ENCODE results near the gene SLC44A1. TPM values are rescaled to one million over a fixed set of nuclear protein-coding genes. Genes with fewer than 3 reads are reported as not detected.
A peak's percentile ranks its signal among the peaks of the same experiment; 100 is the strongest.

Gene SLC44A1
- total RNA-seq, 1 donor: 28.3 TPM

DNA sequence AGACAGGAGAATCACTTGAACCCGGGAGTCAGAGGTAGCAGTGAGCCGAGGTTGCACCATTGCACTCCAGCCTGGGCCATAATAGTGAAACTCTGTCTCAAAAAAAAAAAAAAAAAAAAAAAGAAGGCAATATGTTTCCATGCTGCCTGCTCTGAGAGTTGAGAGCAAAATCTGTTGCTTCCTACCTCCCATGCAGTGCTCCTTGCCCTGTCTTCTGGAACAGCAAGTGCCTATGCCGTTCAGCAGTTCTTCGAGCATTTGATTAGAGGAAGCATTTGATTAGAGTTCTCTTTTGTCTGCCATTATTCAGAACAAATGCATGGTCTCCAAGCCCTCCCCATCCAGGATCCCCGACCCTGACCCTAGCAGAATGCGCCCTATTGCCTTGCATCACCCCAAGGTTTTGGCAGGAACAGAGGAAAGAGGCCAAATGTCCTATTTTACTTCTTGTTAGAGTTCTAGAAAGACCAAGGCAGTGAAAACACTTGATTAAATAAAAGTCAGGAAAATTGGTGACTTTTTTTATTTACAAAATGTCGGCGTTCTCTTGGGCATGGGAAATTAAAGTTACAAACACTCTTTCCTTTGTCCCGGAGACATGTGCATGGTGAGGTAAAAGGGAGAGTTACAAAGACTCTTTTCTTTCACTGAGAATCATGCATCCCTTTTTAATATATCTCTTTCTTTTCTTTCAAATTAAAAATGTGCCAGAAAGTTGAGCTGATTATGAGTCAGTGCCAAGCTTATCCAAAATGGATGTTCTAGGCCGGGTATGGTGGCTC, 175.6 kb downstream of the SLC44A1 start:
- DNase-seq (ENCODE audit: low read depth in 2 of 3, low spot score in 2 of 3): no peak

DNA sequence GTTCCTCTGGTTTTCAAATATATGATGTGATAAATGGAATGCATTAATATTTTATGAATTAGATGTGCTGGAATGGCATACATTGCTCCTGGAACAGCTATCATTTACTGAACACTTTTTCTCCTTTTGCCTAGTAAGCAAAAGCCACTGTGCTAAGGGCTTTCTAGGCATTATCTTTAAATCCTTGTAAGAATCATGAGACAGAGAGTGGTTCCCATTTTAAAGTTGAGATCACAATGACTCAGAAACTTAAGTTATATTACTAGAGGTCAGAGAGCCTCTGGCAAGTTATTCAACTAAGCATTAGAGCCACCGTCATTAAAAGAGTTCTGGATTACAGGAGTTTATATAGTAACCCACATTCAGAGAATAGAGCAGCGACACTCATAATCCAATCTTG, 176.7 kb downstream of the SLC44A1 start:
- DNase-seq (ENCODE audit: low read depth in 2 of 3, low spot score in 2 of 3): no peak

DNA sequence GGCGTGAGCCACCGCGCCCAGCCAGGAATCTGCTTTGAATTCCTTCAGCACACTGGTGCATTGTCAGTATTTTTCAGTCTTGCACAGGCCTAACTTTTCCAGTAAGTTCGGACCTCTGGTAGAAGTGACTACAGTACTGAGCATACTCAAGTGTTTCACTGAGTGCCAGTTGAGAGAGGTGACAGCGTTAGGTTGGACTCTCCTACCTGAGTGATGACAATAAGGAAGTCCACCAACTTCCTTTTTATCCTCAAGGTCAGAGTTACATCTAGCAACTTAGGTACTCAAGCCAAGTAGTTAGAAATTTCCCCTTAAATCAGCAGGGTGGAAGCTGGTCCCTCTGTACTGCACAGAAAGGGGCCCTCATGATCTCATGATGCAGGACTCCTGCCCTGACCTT, 177.4 kb downstream of the SLC44A1 start:
- no peak for DNase-seq (ENCODE audit: low read depth in 2 of 3, low spot score in 2 of 3)

DNA sequence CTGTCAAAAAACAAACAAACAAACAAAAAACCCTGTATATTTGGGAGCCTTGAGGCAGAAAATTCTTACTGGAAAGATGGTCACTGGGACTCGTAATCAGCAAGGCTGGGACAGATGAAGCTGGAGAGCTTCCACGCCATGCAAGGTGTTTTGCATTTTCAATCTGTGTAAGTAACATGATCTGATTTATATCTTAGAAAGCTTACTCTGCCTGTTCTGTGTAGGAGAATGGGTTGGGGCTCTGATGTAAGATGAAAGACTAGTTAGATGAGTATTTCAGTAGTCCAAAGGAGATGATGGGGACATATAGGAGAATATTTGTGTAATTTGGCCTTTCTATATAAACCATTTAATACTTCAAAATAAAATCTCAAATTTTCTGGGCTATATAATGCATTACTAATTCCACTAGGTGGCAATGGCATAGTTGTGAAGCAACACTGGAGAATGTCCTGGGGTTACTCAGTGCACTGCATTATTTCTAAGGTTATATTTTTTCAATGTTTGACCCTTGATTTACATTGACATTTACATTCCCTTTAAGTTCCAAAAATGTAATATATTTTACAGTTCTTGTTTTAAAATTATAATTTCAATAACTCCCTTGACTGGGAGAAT, 181.5 kb downstream of the SLC44A1 start:
- DNase-seq (ENCODE audit: low read depth in 2 of 3, low spot score in 2 of 3): peak in 1 of 3 donors; percentile 28

DNA sequence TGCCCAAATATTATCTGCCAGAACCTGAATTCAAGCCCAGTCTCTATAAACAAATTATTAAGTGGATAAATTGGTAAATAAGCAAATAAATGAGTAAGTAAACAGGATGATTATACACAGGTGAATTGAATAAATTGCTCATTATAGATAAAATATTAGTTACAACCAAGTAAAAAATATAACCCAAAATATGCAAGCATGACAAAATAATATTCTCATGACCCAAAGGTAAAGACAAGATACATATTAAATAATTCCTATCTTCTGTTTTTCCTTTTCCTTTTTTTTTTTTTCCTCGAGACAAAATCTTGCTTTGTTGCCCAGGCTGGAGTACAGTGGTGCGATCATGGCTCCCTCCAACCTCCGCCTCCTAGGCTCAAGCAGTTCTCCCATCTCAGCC, 182.2 kb downstream of the SLC44A1 start:
- no peak for DNase-seq (ENCODE audit: low read depth in 2 of 3, low spot score in 2 of 3)

DNA sequence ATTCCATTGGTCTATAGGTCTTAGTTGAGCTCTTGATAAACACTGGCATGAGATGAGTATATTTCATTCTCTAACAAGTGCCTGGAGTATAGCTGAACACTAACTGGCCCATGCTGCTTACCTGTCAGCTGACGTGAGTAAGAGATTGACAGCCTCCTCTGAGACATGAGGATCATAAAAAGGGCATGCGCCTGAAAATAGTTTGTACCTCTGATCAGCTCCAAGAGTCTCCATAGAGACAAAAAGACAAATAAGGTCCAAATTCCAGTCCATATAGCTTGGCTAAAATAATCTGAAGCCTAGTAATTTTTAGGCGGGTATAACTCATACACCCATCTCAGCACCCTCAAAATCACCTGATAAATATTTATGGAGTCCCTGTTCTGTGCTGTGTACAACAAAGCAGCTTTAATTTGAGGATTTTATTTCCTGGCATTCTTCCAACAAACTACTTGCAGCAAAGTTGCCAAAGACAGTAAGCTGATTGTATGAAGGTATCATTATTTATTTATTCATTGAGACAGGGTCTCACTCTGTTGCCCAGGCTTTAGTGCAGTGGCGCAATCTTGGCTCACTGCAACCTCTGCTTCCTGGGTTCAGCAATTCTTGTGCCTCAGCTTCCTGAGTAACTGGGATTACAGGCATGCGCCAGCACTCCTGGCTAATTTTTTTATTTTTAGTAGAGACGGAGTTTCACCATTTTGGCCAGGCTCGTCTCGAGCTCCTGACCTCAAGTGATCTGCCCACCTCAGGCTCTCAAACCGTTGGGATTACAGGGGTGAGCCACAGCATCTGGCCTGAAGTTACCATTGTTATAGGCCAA, 187.2 kb downstream of the SLC44A1 start:
- DNase-seq (ENCODE audit: low read depth in 2 of 3, low spot score in 2 of 3): no peak

DNA sequence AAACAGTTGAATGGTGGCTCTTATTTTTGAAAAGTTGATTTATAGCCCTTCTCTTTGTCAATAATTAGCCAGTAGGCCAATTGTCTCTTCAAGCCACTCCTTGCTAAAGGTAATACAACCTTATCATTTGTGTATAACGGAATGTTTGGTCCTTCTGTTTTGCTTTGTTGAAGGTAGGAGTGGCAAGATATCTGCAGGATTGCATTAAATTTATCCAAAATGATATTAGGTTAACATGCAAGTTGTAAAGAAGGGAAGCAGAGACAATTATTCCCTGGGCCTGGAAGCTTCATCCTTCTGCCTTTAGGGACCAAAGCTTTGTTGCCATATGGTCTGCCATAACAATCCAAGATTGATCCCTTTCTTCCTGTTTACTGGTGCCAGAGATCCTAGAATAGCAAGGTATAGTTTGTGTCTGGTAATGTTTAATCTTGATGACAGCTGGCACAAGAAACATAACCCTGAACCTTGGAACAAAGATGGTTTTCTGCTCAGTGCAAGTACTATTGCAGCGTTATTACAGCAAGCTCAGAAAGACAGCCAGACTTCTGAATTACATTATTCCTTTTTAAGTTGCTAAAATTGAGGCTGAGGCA, 187.9 kb downstream of the SLC44A1 start:
- DNase-seq (ENCODE audit: low read depth in 2 of 3, low spot score in 2 of 3): no peak

DNA sequence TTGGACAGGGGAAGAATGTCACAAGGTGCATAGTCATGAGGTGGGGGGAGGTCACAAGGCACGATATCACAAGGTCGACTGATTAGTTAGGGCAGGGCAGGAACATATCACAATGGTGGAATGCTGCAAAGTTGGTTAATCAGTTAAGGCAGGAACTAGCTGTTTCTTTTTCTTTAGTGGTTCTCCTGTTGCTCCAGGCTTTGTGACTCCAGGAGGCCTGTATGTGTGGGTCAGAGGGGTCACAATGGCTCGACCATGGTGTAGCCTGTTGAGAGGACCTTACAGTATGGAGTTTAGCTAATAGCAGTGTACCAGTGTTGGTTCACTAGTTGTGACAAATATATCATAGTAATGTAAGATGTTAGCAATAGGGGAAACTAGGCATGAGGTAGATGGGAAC, 191.0 kb downstream of the SLC44A1 start:
- no peak for DNase-seq (ENCODE audit: low read depth in 2 of 3, low spot score in 2 of 3)

DNA sequence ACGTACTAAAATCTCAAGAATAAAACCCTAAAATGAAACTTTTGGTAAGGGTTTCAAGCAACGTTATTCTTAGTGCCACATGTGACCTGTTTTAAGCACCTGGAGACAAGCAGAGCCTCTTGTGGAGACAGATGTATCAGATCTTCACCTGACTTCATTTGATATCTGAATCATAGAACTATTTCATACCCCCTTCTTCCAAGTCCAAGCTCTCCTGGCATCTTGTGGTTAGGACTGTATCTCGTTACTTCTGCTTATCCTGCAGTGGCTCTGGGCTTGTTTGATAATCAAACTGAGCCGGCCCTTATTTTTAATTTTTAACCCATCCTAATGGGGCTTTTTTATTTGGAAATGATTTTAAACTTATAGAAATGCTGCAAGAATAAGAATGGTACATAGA, 192.3 kb downstream of the SLC44A1 start:
- no peak for DNase-seq (ENCODE audit: low read depth in 2 of 3, low spot score in 2 of 3)

DNA sequence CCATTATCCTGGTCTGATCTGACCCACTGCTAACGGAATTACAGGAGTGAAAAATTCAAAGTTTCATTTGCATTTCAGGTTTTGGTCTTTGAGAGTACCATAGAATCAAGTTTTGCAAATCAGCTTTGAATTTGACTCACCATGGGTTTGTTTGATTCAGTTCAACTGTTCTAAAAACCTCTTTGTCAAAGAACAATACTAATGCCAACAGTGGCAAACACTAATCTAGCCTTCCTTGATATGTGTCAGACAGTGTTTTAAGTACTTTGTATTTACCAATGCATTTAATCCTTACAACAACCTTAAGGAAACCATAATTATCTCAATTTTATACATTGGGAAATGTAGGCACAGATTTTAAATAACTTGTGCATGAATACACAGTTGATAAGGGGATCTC, 193.3 kb downstream of the SLC44A1 start:
- DNase-seq (ENCODE audit: low read depth in 2 of 3, low spot score in 2 of 3): no peak

DNA sequence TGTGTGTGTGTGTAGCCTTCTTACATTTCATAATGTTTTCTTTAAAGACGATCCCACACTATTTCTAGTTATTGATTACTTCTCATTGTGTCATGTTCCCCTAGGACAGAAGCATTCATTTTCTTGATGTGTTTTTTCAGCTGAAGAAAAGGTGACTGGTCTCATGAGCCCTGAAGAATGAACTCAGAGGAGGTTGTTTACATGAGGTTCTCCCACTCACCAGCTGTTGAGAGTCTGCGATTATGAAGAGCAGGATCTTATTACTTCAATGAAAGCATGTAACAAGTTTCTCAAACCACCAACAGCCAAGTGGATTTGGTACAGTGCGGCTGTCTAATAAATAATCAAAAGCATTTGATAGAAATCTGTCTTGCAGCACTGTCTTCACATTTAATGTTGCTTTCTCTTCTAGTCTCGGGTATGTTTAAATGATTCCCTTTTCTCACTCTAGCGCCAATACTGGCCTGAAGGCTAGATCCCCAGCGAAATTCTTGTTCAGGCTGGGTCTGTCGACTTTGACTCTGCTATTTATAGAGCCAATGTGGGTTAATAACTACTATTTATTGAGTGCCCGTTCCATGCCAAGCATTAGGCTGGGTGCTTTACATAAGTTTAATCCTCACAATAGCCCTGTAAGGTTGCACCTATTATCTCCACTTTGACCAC, 193.8 kb downstream of the SLC44A1 start:
- DNase-seq (ENCODE audit: low read depth in 2 of 3, low spot score in 2 of 3): no peak

DNA sequence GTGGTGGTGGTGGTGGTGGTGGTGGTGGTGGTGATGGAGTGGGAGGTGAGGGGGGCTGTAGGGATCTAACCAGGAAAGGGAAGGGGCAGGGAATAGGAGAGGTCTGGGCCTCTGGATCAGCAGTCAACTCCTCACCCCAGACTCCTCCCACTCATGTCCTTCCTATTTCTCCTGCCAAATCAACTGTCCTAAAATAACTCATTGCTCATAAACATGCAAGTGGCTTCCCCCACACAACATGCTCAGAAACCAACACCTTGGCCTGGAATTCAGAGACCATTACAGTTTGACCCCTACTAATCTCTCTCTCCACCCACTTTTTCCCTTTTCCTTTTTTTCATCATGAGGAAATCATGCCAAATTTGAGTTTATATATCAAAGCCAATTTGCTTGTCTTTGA, 195.0 kb downstream of the SLC44A1 start:
- DNase-seq (ENCODE audit: low read depth in 2 of 3, low spot score in 2 of 3): no peak

DNA sequence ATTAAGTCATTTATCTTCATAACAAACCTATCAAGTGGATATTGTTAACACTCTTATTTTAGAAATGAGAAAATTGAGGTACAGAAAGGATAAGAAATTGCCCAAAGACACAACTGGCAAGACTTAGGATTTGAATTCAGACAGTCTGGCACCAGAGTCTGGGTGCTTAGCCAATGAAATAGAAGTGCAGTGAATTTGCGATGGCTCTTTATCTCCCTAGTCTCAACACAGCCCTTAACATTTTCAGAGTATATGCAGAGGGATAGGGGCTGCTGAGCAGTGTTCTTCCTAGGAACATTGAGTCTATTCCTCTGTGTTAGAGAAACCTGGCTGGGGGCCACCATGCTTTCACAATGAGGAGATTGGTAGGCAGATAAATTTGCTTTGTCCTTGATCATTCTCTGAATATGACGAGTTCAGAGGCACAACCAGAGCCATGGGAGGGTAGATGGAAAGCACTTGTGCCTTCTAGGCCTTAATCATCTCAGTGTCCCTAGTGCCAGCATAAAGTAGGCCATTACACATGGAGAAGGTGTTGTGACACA, 197.2 kb downstream of the SLC44A1 start:
- DNase-seq (ENCODE audit: low read depth in 2 of 3, low spot score in 2 of 3): no peak

DNA sequence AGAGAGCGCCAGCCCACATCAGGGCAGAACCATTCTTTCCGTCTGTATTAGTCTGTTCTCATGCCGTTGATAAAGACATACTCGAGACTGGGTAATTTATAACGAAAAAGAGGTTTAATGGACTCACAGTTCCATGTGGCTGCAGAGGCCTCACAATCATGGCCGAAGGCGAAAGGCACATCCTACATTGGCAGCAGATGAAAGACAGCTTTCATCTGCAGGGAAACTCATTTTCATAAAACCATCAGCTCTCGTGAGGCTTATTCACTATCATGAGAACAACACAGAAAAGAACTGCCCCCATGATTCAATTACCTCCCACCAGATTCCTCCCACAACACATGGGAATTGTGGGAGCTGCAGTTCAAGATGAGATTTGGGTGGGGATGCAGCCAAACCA, 198.7 kb downstream of the SLC44A1 start:
- DNase-seq (ENCODE audit: low read depth in 2 of 3, low spot score in 2 of 3): no peak

DNA sequence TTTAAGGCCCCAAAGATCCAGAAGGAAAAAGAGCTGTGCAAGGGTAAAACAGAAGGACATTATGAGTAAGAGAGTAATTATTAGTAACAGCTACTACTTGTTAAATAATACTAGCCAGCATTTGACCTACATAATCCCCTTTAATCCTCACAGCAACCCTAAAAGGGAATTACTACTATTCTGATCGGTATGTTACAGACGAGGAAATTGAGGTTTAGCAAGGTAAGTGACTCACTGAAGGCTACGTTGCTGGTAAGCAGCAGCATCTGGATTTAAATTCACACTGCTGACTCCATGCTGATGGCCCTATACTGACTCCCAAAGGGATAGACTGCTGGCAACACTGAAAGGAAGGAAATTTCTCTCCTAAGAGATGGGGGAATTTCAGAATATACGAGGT, 199.7 kb downstream of the SLC44A1 start:
- DNase-seq (ENCODE audit: low read depth in 2 of 3, low spot score in 2 of 3): no peak

DNA sequence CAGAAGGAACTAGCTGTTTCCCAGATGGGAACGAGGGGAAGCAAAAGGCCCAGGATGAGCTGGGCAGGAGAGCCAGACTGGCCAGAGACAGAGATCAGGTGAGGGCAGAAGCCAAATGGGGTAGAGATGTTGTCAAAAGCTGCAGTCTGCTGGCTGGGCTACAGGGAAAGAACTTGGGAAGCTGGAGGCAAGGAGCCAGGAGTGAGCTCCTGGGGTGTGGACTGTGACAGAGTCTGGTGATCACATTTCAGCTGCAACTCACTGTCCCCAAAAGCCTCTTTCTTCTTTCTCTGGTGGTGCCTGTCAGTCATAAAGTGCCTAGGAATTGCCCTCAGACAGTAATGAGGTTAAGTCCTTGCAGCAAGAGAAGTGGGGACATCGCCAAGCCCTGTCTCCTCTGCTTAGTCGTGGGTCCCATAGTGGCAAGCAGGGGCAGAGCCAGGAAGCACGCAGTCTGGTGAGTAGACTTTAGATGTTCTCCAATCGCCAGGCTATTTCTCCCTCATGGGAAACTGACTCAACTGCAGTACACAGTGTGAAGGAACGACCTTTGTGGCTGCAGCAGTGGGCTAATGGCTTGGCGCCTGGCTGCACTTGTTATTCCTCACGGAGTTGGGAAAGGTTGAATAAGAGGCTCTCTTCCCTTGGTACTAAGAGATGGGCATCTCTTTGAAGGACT, 200.9 kb downstream of the SLC44A1 start:
- DNase-seq (ENCODE audit: low read depth in 2 of 3, low spot score in 2 of 3): no peak

DNA sequence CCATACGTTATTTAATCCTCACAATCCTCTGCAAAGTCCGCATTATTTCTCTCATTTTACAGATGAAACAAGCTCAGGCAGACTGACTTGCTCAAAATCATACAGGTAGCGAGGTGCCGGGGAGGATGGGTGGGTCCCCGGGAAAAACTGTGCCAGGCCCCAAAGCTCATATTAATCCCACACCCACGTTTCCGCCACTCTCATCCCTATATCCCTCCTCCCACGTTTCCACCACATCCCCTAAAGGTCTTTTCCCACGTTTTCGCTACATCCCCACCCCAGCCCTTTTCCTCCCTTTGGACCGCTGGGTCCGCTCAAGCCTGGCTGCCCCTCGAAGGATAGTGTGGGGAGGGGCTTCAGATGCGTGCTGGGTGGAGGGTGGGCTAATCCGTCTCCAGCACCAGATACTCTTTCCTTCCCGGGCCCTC, 202.9 kb downstream of the SLC44A1 start:
- DNase-seq (ENCODE audit: low read depth in 2 of 3, low spot score in 2 of 3): no peak

DNA sequence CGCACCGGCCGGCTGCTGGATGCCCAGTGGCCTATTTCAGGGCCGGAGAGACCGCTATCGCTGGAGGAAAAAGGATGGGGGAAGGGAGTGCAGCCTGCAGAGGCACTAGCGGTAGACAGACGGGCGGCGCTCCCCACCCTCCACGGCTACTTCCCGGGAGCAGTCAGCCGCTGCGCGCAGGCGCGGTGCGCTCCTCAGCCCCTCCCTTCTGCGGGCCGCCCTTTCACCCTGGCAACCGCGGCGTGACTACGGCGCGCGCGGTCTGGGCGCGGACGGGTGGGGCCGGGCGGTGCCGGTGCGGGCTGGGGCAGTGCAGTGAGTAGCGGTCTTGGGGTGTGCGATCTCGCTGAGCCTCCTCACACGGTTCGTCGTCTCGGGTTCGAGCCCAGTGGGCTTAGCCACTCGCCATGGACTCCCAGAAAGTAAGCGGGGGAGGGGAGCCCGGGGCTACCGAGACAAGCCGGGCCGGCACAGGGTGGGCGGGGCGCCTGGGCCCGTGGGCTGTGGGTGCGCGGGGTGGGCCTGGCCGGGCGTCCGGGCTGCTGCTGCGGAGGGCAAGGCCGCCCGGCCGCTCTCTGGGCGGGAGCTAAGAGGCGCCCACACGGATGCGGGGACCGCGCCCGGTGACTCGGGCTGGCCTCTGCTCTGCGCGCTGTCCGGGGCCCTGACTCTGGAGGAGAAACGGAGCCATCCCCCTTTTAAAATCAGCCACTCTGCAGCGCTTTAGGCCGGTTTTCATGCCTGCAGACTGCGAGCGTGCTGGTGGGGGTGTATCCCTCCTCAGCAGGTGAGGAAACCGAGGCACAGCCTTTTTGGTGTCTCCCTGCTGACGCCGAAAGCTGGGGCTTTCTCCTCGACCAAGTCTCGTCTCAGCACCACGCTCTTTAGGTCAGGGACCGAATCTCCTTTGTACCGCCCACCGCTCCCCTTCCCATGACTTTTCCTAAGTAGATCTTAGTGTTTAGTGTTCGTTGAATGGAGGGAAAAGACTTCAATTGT, 203.7 kb downstream of the SLC44A1 start, which contains the start of gene FSD1L:
TSS of gene FSD1L (plus strand) at position 221 of the 999 bp plus-strand sequence. CDS start at position 408, 187 bp downstream.
- peak; percentile 44 to 78 (median 75) for DNase-seq (ENCODE audit: low read depth in 2 of 3, low spot score in 2 of 3)

All from hematopoietic multipotent progenitor cell (in vitro differentiated cells).